RWPE2 (cell line): ENCODE data around the gene PPP1R11.

Source experiments
- ATAC-seq: fragments of 200-7000 bp; cut with Tn5 transposase; 3 replicates; pipeline ENCODE4 v1.9.1; 2021; ENCODE audit warnings: low read depth
- DNase-seq: peaks from one replicate; pipeline ENCODE4 v3.0.0-alpha.2; 2020; ENCODE audit warnings: low spot score
- H3K27ac ChIP-seq: fragments of 450-650 bp; 2 replicates; pipeline ENCODE4 v1.5.1; 2017; ENCODE audit warnings: mild to moderate bottlenecking; ENCODE audit not compliant: poor library complexity, severe bottlenecking
- H3K27me3 ChIP-seq: fragments of 250-450 bp; sonication (Bioruptor Pico); 2 replicates; pipeline ENCODE4 v1.5.1; 2021; ENCODE audit warnings: mild to moderate bottlenecking, moderate library complexity; ENCODE audit not compliant: insufficient read depth, poor library complexity, severe bottlenecking
- H3K36me3 ChIP-seq: fragments of 250-450 bp; sonication (Bioruptor Pico); 2 replicates; pipeline ENCODE4 v1.5.1; 2020; ENCODE audit warnings: low read depth, mild to moderate bottlenecking, moderate library complexity
- H3K4me1 ChIP-seq: fragments of 250-450 bp; sonication (Bioruptor Pico); 2 replicates; pipeline ENCODE4 v1.5.1; 2021; ENCODE audit warnings: mild to moderate bottlenecking, moderate library complexity; ENCODE audit not compliant: insufficient read depth, poor library complexity, severe bottlenecking
- H3K4me3 ChIP-seq: fragments of 250-450 bp; sonication (Bioruptor Pico); 2 replicates; pipeline ENCODE4 v1.5.1; 2021; ENCODE audit warnings: mild to moderate bottlenecking, moderate library complexity; ENCODE audit not compliant: severe bottlenecking
- H3K9me3 ChIP-seq: fragments of 250-450 bp; sonication (Bioruptor Pico); 2 replicates; pipeline ENCODE4 v1.5.1; 2021; ENCODE audit warnings: mild to moderate bottlenecking, moderate library complexity; ENCODE audit not compliant: severe bottlenecking
- CTCF ChIP-seq: fragments of 450-650 bp; IDR thresholded peaks from one replicate; pipeline ENCODE4 v1.5.1; 2017; ENCODE audit warnings: mild to moderate bottlenecking, moderate library complexity; ENCODE audit not compliant: poor library complexity, severe bottlenecking

The PPP1R11 gene

GRCh38 chr6:30043744-30044143, 23.3 kb upstream of the PPP1R11 start:
- no peak for TF ChIP-seq CTCF
- ATAC-seq (no peak), DNase-seq (no peak)
- H3K4me1 ChIP-seq, result peaks cover 3% of the 10 kb centered on the region
- no peak overlapping the region for H3K27ac ChIP-seq
- H3K27me3 ChIP-seq, result no peaks in the 10 kb centered on the region
- H3K9me3 ChIP-seq, result no peaks in the 10 kb centered on the region
- H3K4me3 ChIP-seq, result no peak overlapping the region
- no peaks in the 10 kb centered on the region for H3K36me3 ChIP-seq

- no peak overlapping the region for H3K4me3 ChIP-seq
- H3K9me3 ChIP-seq, result no peaks in the 10 kb centered on the region
- peaks cover 3% of the 10 kb centered on the region for H3K4me1 ChIP-seq
- H3K27me3 ChIP-seq, result no peaks in the 10 kb centered on the region
- DNase-seq (no peak), ATAC-seq (peak; percentile 70)
- no peak overlapping the region for H3K27ac ChIP-seq
- TF ChIP-seq CTCF, result no peak
- H3K36me3 ChIP-seq, result no peaks in the 10 kb centered on the region
These were observed 22.4 kb upstream of the PPP1R11 start for GRCh38 chr6:30044630-30045029.

DNA sequence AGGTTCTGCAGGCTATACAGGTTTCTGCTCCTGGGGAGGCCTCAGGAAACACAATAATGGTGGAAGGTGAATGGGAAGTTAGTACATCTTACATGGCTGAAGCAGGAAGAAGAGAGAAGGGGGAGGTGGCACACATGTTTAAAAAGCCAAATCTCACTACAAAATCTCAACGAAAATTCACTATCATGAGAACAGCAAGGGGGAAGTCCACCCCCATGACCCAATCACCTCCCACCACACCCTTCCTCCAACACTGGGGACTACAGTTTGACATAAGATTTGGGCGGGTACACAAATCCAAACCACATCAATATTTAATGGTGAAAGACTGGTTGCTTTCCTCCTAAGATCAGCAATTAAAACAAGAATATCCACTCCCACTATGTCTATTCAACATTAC, 19.8 kb upstream of the PPP1R11 start:
- peaks cover 4% of the 10 kb centered on the region; the same call in 1 of the 2 replicates for H3K36me3 ChIP-seq
- no peak for DNase-seq
- no peak overlapping the region for H3K4me3 ChIP-seq
- no peak overlapping the region for H3K27ac ChIP-seq
- no peak for ATAC-seq
- peaks cover 3% of the 10 kb centered on the region for H3K4me1 ChIP-seq
- H3K9me3 ChIP-seq, result no peaks in the 10 kb centered on the region
- H3K27me3 ChIP-seq, result no peaks in the 10 kb centered on the region
- no peak for TF ChIP-seq CTCF

- Histone ChIP-seq H3K9me3 (no peaks in the 10 kb centered on the region), H3K27me3 (no peaks in the 10 kb centered on the region), H3K4me1 (no peaks in the 10 kb centered on the region), H3K27ac (no peak overlapping the region), H3K4me3 (no peak overlapping the region), H3K36me3 (peaks cover 21% of the 10 kb centered on the region)
- DNase-seq (no peak), ATAC-seq (no peak)
- no peak for TF ChIP-seq CTCF
These were observed 13.3 kb upstream of the PPP1R11 start for GRCh38 chr6:30053682-30054081.

- Histone ChIP-seq H3K4me3 (no peak overlapping the region), H3K27me3 (no peaks in the 10 kb centered on the region), H3K9me3 (no peaks in the 10 kb centered on the region), H3K4me1 (peaks cover 5% of the 10 kb centered on the region), H3K36me3 (peaks cover 21% of the 10 kb centered on the region), H3K27ac (no peak overlapping the region)
- DNase-seq (no peak), ATAC-seq (no peak)
- TF ChIP-seq CTCF, result no peak
These were observed 11.5 kb upstream of the PPP1R11 start for GRCh38 chr6:30055513-30055912.
